Measurements from ENCODE around the gene ADGRG1.

Gene ADGRG1

GRCh38 chr16:57600048-57600835 lies 28.2 kb upstream of the ADGRG1 start:
- Histone ChIP-seq H3K4me2 (ENCODE audit: low read depth, low read length) (peak overlapping the region; percentile 7; the same call in 1 of the 2 replicates), H3K4me1 (ENCODE audit: low read length) (peaks cover 39% of the 10 kb centered on the region), H3F3A (ENCODE audit: insufficient read depth, low read length) (peaks cover 25% of the 10 kb centered on the region), H3K4me3 (ENCODE audit: low read length) (no peak overlapping the region), H4K20me1 (ENCODE audit: insufficient read depth, low read length) (no peaks in the 10 kb centered on the region), H3K9me2 (replicated peaks; ENCODE audit: insufficient read depth, low read length) (no peaks in the 10 kb centered on the region), H3K9ac (ENCODE audit: low read length) (peak overlapping the region; percentile 53; the same call in 1 of the 2 replicates), H3K27me3 (replicated peaks; ENCODE audit: insufficient read depth, low read length) (no peaks in the 10 kb centered on the region), H3K36me3 (replicated peaks; ENCODE audit: insufficient read depth, low read length) (no peaks in the 10 kb centered on the region), H2AFZ (ENCODE audit: low read length) (peak overlapping the region; percentile 65), H3K27ac (ENCODE audit: low read length) (peak overlapping the region; percentile 90; the same call in 1 of the 2 replicates), H3K79me2 (ENCODE audit: low read length) (no peaks in the 10 kb centered on the region), H3K9me3 (replicated peaks; ENCODE audit: insufficient read depth, low read length) (no peaks in the 10 kb centered on the region)
- TF ChIP-seq CTCF (IDR thresholded peaks at IDR 0.05; ENCODE audit: low read length) (peak; percentile 91), EZH2phosphoT487 (IDR thresholded peaks at IDR 0.05; ENCODE audit: low read length) (no peak), EZH2 (optimal IDR thresholded peaks at IDR 0.05; ENCODE audit: low read depth, low read length) (no peak)
- DNase-seq, result peak; percentile 75

- Histone ChIP-seq H3K9me2 (replicated peaks; ENCODE audit: insufficient read depth, low read length) (no peaks in the 10 kb centered on the region), H3K4me3 (ENCODE audit: low read length) (no peak overlapping the region), H3K4me2 (ENCODE audit: low read depth, low read length) (peak overlapping the region; percentile 41), H3K9me3 (replicated peaks; ENCODE audit: insufficient read depth, low read length) (no peaks in the 10 kb centered on the region), H3F3A (ENCODE audit: insufficient read depth, low read length) (peaks cover 25% of the 10 kb centered on the region), H2AFZ (ENCODE audit: low read length) (peak overlapping the region; percentile 65), H4K20me1 (ENCODE audit: insufficient read depth, low read length) (no peaks in the 10 kb centered on the region), H3K79me2 (ENCODE audit: low read length) (no peaks in the 10 kb centered on the region), H3K27me3 (replicated peaks; ENCODE audit: insufficient read depth, low read length) (no peaks in the 10 kb centered on the region), H3K36me3 (replicated peaks; ENCODE audit: insufficient read depth, low read length) (no peaks in the 10 kb centered on the region), H3K27ac (ENCODE audit: low read length) (peak overlapping the region; percentile 90), H3K4me1 (ENCODE audit: low read length) (peaks cover 41% of the 10 kb centered on the region), H3K9ac (ENCODE audit: low read length) (peak overlapping the region; percentile 53)
- DNase-seq, result no peak
- TF ChIP-seq EZH2phosphoT487 (IDR thresholded peaks at IDR 0.05; ENCODE audit: low read length), result no peak
- TF ChIP-seq CTCF (IDR thresholded peaks at IDR 0.05; ENCODE audit: low read length), result no peak
- no peak for TF ChIP-seq EZH2 (optimal IDR thresholded peaks at IDR 0.05; ENCODE audit: low read depth, low read length)
Measured at GRCh38 chr16:57600952-57601580, 27.4 kb upstream of the ADGRG1 start.

- H2AFZ ChIP-seq (ENCODE audit: low read length), result peak overlapping the region; percentile 65
- TF ChIP-seq EZH2phosphoT487 (IDR thresholded peaks at IDR 0.05; ENCODE audit: low read length) (no peak), CTCF (IDR thresholded peaks at IDR 0.05; ENCODE audit: low read length) (no peak), EZH2 (optimal IDR thresholded peaks at IDR 0.05; ENCODE audit: low read depth, low read length) (no peak)
- H3K9ac ChIP-seq (ENCODE audit: low read length), result peak overlapping the region; percentile 53
Measured at GRCh38 chr16:57601801-57602478, 26.5 kb upstream of the ADGRG1 start.

More at GRCh38 chr16:57601801-57602478, 26.5 kb upstream of the ADGRG1 start:
- Histone ChIP-seq H3K4me2 (ENCODE audit: low read depth, low read length) (peak overlapping the region; percentile 41), H3K9me3 (replicated peaks; ENCODE audit: insufficient read depth, low read length) (no peaks in the 10 kb centered on the region), H3K36me3 (replicated peaks; ENCODE audit: insufficient read depth, low read length) (no peaks in the 10 kb centered on the region), H3K4me3 (ENCODE audit: low read length) (peak overlapping the region; percentile 3; the same call in 1 of the 2 replicates), H3K27me3 (replicated peaks; ENCODE audit: insufficient read depth, low read length) (no peaks in the 10 kb centered on the region), H4K20me1 (ENCODE audit: insufficient read depth, low read length) (no peaks in the 10 kb centered on the region), H3F3A (ENCODE audit: insufficient read depth, low read length) (peaks cover 25% of the 10 kb centered on the region), H3K79me2 (ENCODE audit: low read length) (no peaks in the 10 kb centered on the region), H3K27ac (ENCODE audit: low read length) (peak overlapping the region; percentile 90), H3K4me1 (ENCODE audit: low read length) (peaks cover 50% of the 10 kb centered on the region), H3K9me2 (replicated peaks; ENCODE audit: insufficient read depth, low read length) (no peaks in the 10 kb centered on the region)
- peak; percentile 91 for DNase-seq
